Globus pallidus (tissue), 1 donor: ENCODE data around the gene RETREG2.
A peak's percentile ranks its signal among the peaks of the same experiment; 100 is the strongest.

Source experiments
- DNase-seq: peaks from one replicate; pipeline ENCODE4 v3.0.0-alpha.2; 2015; ENCODE audit warnings: low spot score

The RETREG2 gene

GRCh38 chr2:219215871-219216534 lies 37.9 kb downstream of the RETREG2 start:
- no peak for DNase-seq

- no peak for DNase-seq
Measured at GRCh38 chr2:219216535-219216915, 38.5 kb downstream of the RETREG2 start.

GRCh38 chr2:219218217-219218731 lies 40.2 kb downstream of the RETREG2 start:
- DNase-seq, result peak; percentile 72

GRCh38 chr2:219218732-219219701 lies 40.9 kb downstream of the RETREG2 start, which contains the start of gene ABCB6:
ABCB6 (minus strand) TSS chr2:219218958; CDS start chr2:219218673, 285 bp downstream.
- DNase-seq, result peak; percentile 97

GRCh38 chr2:219219784-219220532 lies 41.9 kb downstream of the RETREG2 start:
- DNase-seq, result no peak

- DNase-seq, result no peak
Measured at GRCh38 chr2:219220652-219221402, 42.8 kb downstream of the RETREG2 start.

GRCh38 chr2:219221957-219222518 lies 44.0 kb downstream of the RETREG2 start:
- no peak for DNase-seq

- DNase-seq, result no peak
Measured at GRCh38 chr2:219223831-219224610, 45.9 kb downstream of the RETREG2 start.

- DNase-seq, result no peak
Measured at GRCh38 chr2:219225350-219225749, 47.3 kb downstream of the RETREG2 start.

GRCh38 chr2:219228041-219228910 lies 50.2 kb downstream of the RETREG2 start:
- no peak for DNase-seq

- DNase-seq, result no peak
Measured at GRCh38 chr2:219228911-219229304, 50.8 kb downstream of the RETREG2 start.

GRCh38 chr2:219229305-219230058 lies 51.4 kb downstream of the RETREG2 start, which contains the start of the genes ANKZF1 and ATG9A:
ANKZF1 (plus strand) TSS chr2:219229806; CDS start chr2:219230258, 452 bp downstream.
ATG9A (minus strand) TSS chr2:219229636; CDS start chr2:219228024, 1,612 bp downstream.
- DNase-seq, result peak; percentile 99

- no peak for DNase-seq
Measured at GRCh38 chr2:219230059-219230540, 52.0 kb downstream of the RETREG2 start.

- DNase-seq, result no peak
Measured at GRCh38 chr2:219234331-219234730, 56.3 kb downstream of the RETREG2 start.
